Spinal cord (tissue), 10 donors: ENCODE measurements around the gene AKAP13. TPM values are rescaled to one million over a fixed set of nuclear protein-coding genes. Genes with fewer than 3 reads are reported as not detected.

Experiments used
- DNase-seq, 6 donors: peaks; one replicate each; pipeline versions ENCODE4 v3.0.0 to v3.0.0-alpha.2; 2013 to 2015; ENCODE audit warnings: low spot score in 6 of 6, low read depth in 4 of 6
- H3K27ac ChIP-seq: one replicate; pipeline ENCODE4 v1.5.1; 2013; ENCODE audit warnings: low read depth, low read length, control low read depth
- H3K27me3 ChIP-seq: one replicate; pipeline ENCODE4 v1.6.1; 2013; ENCODE audit warnings: low read length; ENCODE audit not compliant: control insufficient read depth, insufficient read depth
- H3K36me3 ChIP-seq: one replicate; pipeline ENCODE4 v1.6.1; 2013; ENCODE audit warnings: low read length; ENCODE audit not compliant: control insufficient read depth, insufficient read depth
- H3K4me1 ChIP-seq: one replicate; pipeline ENCODE4 v1.6.1; 2013; ENCODE audit warnings: low read length; ENCODE audit not compliant: control insufficient read depth, insufficient read depth
- H3K4me3 ChIP-seq: one replicate; pipeline ENCODE4 v1.5.1; 2013; ENCODE audit warnings: low read depth, low read length, control low read depth
- H3K9me3 ChIP-seq: one replicate; pipeline ENCODE4 v1.6.1; 2013; ENCODE audit warnings: low read length; ENCODE audit not compliant: control insufficient read depth, insufficient read depth
- WGBS: methylation state at CpG from one replicate; pipeline ENCODE4 v1.1.5; 2013; ENCODE audit warnings: missing lambda C conversion rate; ENCODE audit not compliant: insufficient coverage; 5-methylcytosine and 5-hydroxymethylcytosine counted together
- polyA plus RNA-seq, 2 donors: library from polyadenylated mRNA; unstranded; fragments of 120-200 nt; gene quantifications; one replicate each; pipeline ENCODE4 v1.2.1, GENCODE V29; 2013; ENCODE audit not compliant: insufficient read length in 2 of 2
- total RNA-seq, 2 donors: library from RNA; depleted of rRNA in 1 of 2; stranded (reverse); fragments of 120-200 nt in 1 of 2; fragments of >200 nt in 1 of 2; gene quantifications; one replicate each; pipeline versions ENCODE4 v1.2.3 to v1.2.4, GENCODE V29; 2013 to 2014
- donor health status: healthy.

Gene AKAP13
- total and polyA plus RNA-seq, 4 donors, result 52.5 to 114 (median 89.2) TPM

GRCh38 chr15:85780225-85780985 is 400.0 kb downstream of the AKAP13 start:
- H3K4me1 ChIP-seq, result peaks cover 76% of the 10 kb centered on the region
- 50% methylated on average over 5 of the region's 8 CpGs for WGBS
- peak overlapping the region; percentile 49 for H3K27ac ChIP-seq

GRCh38 chr15:85781099-85781498 is 400.7 kb downstream of the AKAP13 start:
- H3K27ac ChIP-seq, result no peak overlapping the region
- H3K9me3 ChIP-seq, result no peaks in the 10 kb centered on the region
- H3K36me3 ChIP-seq, result peaks cover 5% of the 10 kb centered on the region
- H3K4me1 ChIP-seq, result peaks cover 76% of the 10 kb centered on the region
- DNase-seq, result no peak
- WGBS, result 80% methylated on average over 5 of the region's 7 CpGs
- no peak overlapping the region for H3K4me3 ChIP-seq
- no peaks in the 10 kb centered on the region for H3K27me3 ChIP-seq

More at GRCh38 chr15:85780225-85780985, 400.0 kb downstream of the AKAP13 start:
- DNase-seq, result peak in 1 of 6 donors; percentile 26
- H3K4me3 ChIP-seq, result no peak overlapping the region
- H3K27me3 ChIP-seq, result no peaks in the 10 kb centered on the region
- no peaks in the 10 kb centered on the region for H3K9me3 ChIP-seq
- H3K36me3 ChIP-seq, result peaks cover 5% of the 10 kb centered on the region

GRCh38 chr15:85782064-85782463 is 401.7 kb downstream of the AKAP13 start:
- H3K4me1 ChIP-seq, result peaks cover 76% of the 10 kb centered on the region
- no peaks in the 10 kb centered on the region for H3K27me3 ChIP-seq
- 75% methylated on average over 5 of the region's 6 CpGs for WGBS
- DNase-seq, result no peak
- H3K36me3 ChIP-seq, result peaks cover 8% of the 10 kb centered on the region
- no peak overlapping the region for H3K27ac ChIP-seq
- no peaks in the 10 kb centered on the region for H3K9me3 ChIP-seq
- no peak overlapping the region for H3K4me3 ChIP-seq

GRCh38 chr15:85785887-85786780 is 405.7 kb downstream of the AKAP13 start:
- Histone ChIP-seq H3K27ac (peak overlapping the region; percentile 80), H3K4me1 (peaks cover 70% of the 10 kb centered on the region), H3K27me3 (no peaks in the 10 kb centered on the region), H3K9me3 (no peaks in the 10 kb centered on the region), H3K36me3 (peaks cover 12% of the 10 kb centered on the region), H3K4me3 (no peak overlapping the region)
- 36% methylated on average over 8 of the region's 10 CpGs for WGBS
- peak in 1 of 6 donors; percentile 67 for DNase-seq

- Histone ChIP-seq H3K9me3 (no peaks in the 10 kb centered on the region), H3K27me3 (no peaks in the 10 kb centered on the region), H3K4me3 (no peak overlapping the region), H3K27ac (peak overlapping the region; percentile 80), H3K36me3 (peaks cover 12% of the 10 kb centered on the region), H3K4me1 (peaks cover 67% of the 10 kb centered on the region)
- WGBS, result 29% methylated on average over 1 of the region's 3 CpGs
- no peak for DNase-seq
Measured at GRCh38 chr15:85786781-85787114, 406.3 kb downstream of the AKAP13 start.

- Histone ChIP-seq H3K9me3 (no peaks in the 10 kb centered on the region), H3K36me3 (peaks cover 12% of the 10 kb centered on the region), H3K27ac (peak overlapping the region; percentile 33), H3K4me3 (no peak overlapping the region), H3K4me1 (peaks cover 76% of the 10 kb centered on the region), H3K27me3 (no peaks in the 10 kb centered on the region)
- DNase-seq, result peak in 1 of 6 donors; percentile 62
- 67% methylated on average over 11 of the region's 12 CpGs for WGBS
Measured at GRCh38 chr15:85788771-85789495, 408.5 kb downstream of the AKAP13 start.

- no peak for DNase-seq
- Histone ChIP-seq H3K4me1 (peaks cover 73% of the 10 kb centered on the region), H3K27ac (no peak overlapping the region), H3K9me3 (no peaks in the 10 kb centered on the region), H3K4me3 (no peak overlapping the region), H3K36me3 (peaks cover 11% of the 10 kb centered on the region), H3K27me3 (no peaks in the 10 kb centered on the region)
- WGBS, result 74% methylated on average over 7 of the region's 7 CpGs
Measured at GRCh38 chr15:85789496-85789875, 409.1 kb downstream of the AKAP13 start.

GRCh38 chr15:85792102-85792731 is 411.8 kb downstream of the AKAP13 start:
- WGBS, result no CpG with 5 or more reads among the region's 4 CpGs
- Histone ChIP-seq H3K36me3 (peaks cover 6% of the 10 kb centered on the region), H3K4me1 (peaks cover 54% of the 10 kb centered on the region), H3K27ac (no peak overlapping the region), H3K9me3 (no peaks in the 10 kb centered on the region), H3K27me3 (no peaks in the 10 kb centered on the region), H3K4me3 (peak overlapping the region; percentile 85)
- no peak for DNase-seq
